IPS-18c (cell line): ENCODE data around the gene CDCP1.
"Not testable (repeated sequence)": the region's sequence is repeated elsewhere in the genome, so short reads cannot be mapped to it uniquely, and the experiment has no call there.

Experiments used
- H3K4me3 ChIP-seq: 2 replicates; pipeline ENCODE4 v1.7.0; 2013; ENCODE audit warnings: low read depth, mild to moderate bottlenecking, low read length, moderate library complexity; ENCODE audit not compliant: insufficient read depth
- H3K9me3 ChIP-seq: one replicate; pipeline ENCODE4 v1.6.1; 2013; ENCODE audit warnings: mild to moderate bottlenecking, low read length, moderate library complexity; ENCODE audit not compliant: control insufficient read depth, insufficient read depth

CDCP1 gene

GRCh38 chr3:45056608-45057301 lies 89.4 kb downstream of the CDCP1 start:
- Histone ChIP-seq H3K4me3 (no peak overlapping the region), H3K9me3 (no peaks in the 10 kb centered on the region)

DNA sequence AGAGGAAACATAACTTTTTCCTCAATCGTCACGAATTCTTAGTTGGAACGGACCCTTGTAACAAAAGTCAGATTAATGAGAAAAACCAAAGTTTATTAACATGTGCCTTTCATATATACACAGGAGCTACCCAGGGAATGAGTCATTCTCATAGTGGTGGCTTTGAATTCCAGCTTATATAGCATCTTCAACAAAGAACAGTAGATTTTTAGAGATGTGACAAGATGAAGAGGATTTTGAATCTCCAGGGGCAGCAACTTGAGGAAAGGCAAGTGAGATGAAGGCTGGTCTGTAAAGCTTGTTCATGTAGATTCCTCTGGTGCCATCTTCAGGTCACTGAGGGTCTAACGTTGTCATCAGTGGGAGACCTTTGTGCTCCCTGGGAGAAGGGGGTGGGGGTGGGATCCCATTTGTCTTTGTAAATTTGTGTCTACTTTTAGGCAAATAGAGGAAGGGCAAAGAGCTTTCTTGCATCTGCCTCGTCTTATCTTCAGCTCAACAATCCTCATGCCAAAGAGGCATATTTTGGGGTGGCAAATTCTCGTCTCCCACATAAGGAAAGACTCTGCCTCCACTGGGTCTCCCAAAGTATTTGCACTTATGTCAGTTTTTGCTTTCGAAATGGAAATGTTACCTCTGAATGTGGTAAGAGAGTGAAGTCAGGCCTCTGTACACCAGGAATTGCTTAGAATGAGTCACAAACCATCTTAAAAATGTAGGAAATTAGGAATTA lies 90.6 kb downstream of the CDCP1 start:
- no peak overlapping the region for H3K4me3 ChIP-seq

DNA sequence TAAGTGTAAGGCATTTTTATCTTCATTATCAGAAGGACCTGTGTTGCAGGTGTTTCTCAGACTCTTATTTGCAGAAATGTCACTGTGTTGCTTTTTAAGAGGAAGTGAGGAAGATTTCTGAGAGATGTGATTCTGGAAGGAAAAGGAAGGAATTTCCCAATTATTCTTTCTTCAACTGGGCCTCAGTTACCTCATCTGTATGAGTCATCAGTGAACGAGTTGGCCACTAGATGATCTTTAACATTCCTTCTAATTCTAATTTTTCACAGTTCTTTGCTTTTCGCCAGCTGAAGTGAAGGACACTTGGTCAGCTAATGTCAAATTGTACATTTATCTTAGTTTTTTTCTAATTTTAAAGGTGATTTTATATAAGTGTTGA lies 91.2 kb downstream of the CDCP1 start:
- Histone ChIP-seq H3K9me3 (no peaks in the 10 kb centered on the region), H3K4me3 (no peak overlapping the region)

More for the DNA sequence above, 90.6 kb downstream of the CDCP1 start:
- no peaks in the 10 kb centered on the region for H3K9me3 ChIP-seq

DNA sequence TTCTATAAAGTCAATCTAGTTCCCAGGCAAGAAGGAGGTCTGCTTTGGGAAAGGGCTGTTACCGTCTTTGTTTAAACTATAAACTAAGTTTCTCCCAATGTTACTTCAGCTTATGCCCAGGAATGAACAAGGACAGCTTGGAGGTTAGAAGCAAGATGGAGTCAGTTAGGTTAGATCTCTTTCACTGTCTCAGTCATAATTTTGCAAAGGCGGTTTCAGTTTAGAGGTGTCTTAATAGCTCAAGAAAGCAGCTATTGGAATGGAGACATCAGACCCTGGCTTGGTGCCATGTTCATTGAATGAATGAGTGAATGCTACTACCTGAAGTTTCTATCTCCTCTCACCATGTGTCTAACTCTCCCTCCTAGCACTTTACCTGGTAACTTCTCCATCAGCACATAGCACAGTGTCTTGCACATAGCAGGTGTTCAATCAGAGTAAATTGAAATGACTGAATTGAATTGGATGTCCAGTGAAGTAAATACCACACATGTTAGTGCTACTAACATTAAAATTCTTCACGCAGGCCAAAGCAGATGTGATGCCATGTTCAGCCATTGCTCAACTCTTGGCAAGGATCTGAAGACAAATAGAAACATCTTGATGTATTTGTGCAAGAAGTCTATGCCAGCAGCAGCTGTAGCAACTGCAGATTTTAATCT lies 91.9 kb downstream of the CDCP1 start:
- Histone ChIP-seq H3K9me3 (no peaks in the 10 kb centered on the region), H3K4me3 (no peak overlapping the region)

GRCh38 chr3:45053805-45054195 lies 92.4 kb downstream of the CDCP1 start:
- H3K4me3 ChIP-seq, H3K9me3 ChIP-seq: not testable (repeated sequence)

GRCh38 chr3:45051685-45052084 lies 94.5 kb downstream of the CDCP1 start:
- Histone ChIP-seq H3K9me3 (no peaks in the 10 kb centered on the region), H3K4me3 (no peak overlapping the region)

- no peak overlapping the region for H3K4me3 ChIP-seq
- no peaks in the 10 kb centered on the region for H3K9me3 ChIP-seq
Measured at GRCh38 chr3:45049807-45050206, 96.4 kb downstream of the CDCP1 start.

DNA sequence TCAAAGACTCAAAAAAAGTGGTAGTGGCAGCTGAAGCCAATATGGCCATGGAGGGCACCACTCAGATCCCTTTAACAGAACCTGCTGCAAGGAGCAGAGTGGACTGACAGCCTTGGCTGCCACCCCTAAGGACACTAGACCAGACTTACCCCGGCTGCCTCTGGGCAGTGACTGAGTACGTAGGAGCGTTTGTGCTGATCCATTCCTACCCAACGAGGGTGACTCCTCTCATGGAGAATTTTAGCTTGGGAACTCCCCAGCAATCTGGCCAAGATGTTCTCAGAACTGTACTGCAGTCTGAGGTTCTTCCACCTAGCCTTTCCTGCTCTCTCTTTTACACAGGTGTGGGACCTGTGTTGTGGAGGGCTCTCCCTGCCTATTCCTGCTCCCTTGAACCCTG lies 97.9 kb downstream of the CDCP1 start:
- Histone ChIP-seq H3K4me3 (no peak overlapping the region), H3K9me3 (no peaks in the 10 kb centered on the region)

DNA sequence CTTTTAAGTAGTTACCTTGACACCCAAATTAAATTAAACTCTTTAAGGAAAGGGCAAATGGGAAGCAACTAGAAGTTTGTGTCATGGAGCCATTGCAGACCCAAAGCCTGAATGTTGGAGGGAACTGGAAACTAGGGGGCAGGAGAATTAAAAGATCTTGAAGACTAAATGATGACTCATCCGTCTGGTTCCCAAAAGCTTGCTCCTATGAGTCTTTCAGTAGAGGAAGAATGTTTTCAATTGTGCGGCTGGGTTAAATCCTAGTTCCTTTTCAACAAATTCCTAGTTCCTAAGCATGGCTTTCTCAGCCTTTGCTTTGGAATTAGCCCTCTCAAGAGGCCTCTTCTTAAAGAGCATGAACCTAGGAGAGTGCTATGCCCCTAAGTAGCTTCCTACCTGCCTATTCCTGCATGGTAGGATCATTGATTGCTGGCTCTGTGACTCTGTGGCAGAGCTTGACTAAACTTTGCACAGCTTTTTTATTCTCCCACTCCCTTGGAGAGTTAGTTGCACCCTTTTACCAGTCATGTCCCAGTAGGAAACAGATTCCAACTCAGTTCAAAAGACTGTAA lies 102.4 kb downstream of the CDCP1 start:
- Histone ChIP-seq H3K9me3 (no peaks in the 10 kb centered on the region), H3K4me3 (no peak overlapping the region)

- H3K9me3 ChIP-seq, result no peaks in the 10 kb centered on the region
- no peak overlapping the region for H3K4me3 ChIP-seq
Measured at GRCh38 chr3:45042162-45042561, 104.0 kb downstream of the CDCP1 start.

GRCh38 chr3:45041666-45042065 lies 104.5 kb downstream of the CDCP1 start:
- H3K4me3 ChIP-seq, result no peak overlapping the region
- no peaks in the 10 kb centered on the region for H3K9me3 ChIP-seq

GRCh38 chr3:45037720-45038455 lies 108.3 kb downstream of the CDCP1 start:
- no peak overlapping the region for H3K4me3 ChIP-seq
- H3K9me3 ChIP-seq, result no peaks in the 10 kb centered on the region

DNA sequence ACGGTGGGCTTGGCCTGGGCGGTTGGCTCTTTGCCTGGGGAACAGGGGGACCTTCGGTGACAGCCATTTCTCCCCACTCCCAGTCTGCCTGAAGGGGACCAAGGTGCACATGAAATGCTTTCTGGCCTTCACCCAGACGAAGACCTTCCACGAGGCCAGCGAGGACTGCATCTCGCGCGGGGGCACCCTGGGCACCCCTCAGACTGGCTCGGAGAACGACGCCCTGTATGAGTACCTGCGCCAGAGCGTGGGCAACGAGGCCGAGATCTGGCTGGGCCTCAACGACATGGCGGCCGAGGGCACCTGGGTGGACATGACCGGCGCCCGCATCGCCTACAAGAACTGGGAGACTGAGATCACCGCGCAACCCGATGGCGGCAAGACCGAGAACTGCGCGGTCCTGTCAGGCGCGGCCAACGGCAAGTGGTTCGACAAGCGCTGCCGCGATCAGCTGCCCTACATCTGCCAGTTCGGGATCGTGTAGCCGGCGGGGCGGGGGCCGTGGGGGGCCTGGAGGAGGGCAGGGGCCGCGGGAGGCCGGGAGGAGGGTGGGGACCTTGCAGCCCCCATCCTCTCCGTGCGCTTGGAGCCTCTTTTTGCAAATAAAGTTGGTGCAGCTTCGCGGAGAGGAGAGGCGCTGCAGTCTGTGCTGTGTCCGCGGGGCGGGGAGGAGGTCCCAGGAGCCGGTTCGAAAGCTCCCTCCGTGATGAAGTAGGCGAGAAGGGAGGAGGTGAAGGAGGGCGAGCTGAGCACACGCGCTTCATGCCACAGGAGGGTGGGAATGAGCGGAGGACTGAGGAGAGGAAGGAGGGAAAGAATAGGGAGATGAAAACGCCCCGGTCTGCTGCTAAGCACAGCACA lies 110.5 kb downstream of the CDCP1 start:
- H3K4me3 ChIP-seq, result peak overlapping the region; percentile 11; the same call in 1 of the 2 replicates
- H3K9me3 ChIP-seq, result no peaks in the 10 kb centered on the region

GRCh38 chr3:45034612-45035252 lies 111.4 kb downstream of the CDCP1 start:
- Histone ChIP-seq H3K9me3 (peaks cover 4% of the 10 kb centered on the region), H3K4me3 (no peak overlapping the region)

DNA sequence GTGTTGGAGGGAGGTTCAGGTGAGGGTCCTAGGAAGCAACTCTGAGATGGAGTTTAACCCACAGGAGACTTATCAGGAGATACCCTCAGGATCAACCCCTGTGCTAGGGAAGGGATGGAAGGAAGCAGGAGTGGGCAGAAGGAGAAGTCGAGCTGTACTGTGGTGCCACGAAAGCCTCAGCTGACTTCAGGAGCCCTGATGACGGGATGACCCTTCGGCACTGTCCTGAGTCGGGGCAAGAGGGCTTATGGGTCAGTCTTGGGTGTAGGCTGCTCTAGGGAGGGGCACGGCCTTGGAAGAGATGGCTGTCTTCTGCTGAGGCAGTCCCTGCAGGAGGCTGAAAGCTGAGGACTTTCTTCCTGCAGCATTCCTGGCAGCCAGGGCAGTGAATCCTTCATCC lies 112.4 kb downstream of the CDCP1 start:
- H3K9me3 ChIP-seq, result peaks cover 4% of the 10 kb centered on the region
- H3K4me3 ChIP-seq, result no peak overlapping the region
